Endothelial cell of umbilical vein (primary cell): ENCODE results near the gene ZNF182.

Experiments
- CTCF ChIP-seq, 2 donors: IDR thresholded peaks; 1 replicate in 1 of 2; 2 replicates in 1 of 2; pipeline ENCODE4 v1.5.1; 2011; ENCODE audit warnings: low read length in 2 of 2, mild to moderate bottlenecking in 2 of 2, moderate library complexity in 2 of 2, control low read depth in 1 of 2, inconsistent platforms in 1 of 2, low read depth in 1 of 2; ENCODE audit not compliant: insufficient read depth in 1 of 2; ENCODE audit errors: extremely low read depth in 1 of 2
- EZH2 ChIP-seq: IDR thresholded peaks from 2 replicates; pipeline ENCODE4 v1.6.1; 2012; ENCODE audit warnings: borderline replicate concordance, low read depth, mild to moderate bottlenecking, moderate library complexity, low read length, inconsistent platforms; ENCODE audit not compliant: severe bottlenecking
- GATA2 ChIP-seq: IDR thresholded peaks from 2 replicates; pipeline ENCODE4 v1.7.0; 2011; ENCODE audit warnings: low read depth, mild to moderate bottlenecking, moderate library complexity, mixed read lengths, low read length; ENCODE audit not compliant: insufficient read length, insufficient read depth
- JUN ChIP-seq: IDR thresholded peaks from 2 replicates; pipeline ENCODE4 v1.6.1; 2011; ENCODE audit warnings: borderline replicate concordance, low read depth; ENCODE audit not compliant: insufficient read length, insufficient read depth
- MAX ChIP-seq: IDR thresholded peaks from 2 replicates; pipeline ENCODE4 v1.6.1; 2011; ENCODE audit not compliant: insufficient read depth, insufficient read length
- MYC ChIP-seq: IDR thresholded peaks from one replicate; pipeline ENCODE4 v1.6.1; 2011; ENCODE audit warnings: mild to moderate bottlenecking, low read depth, low read length
- POLR2A ChIP-seq: IDR thresholded peaks from 2 replicates; pipeline ENCODE4 v1.6.1; 2012; ENCODE audit warnings: low read depth, mild to moderate bottlenecking, control low read depth, low read length
- POLR2AphosphoS5 ChIP-seq: IDR thresholded peaks from 2 replicates; pipeline ENCODE4 v1.6.1; 2012; ENCODE audit warnings: low read depth, mild to moderate bottlenecking, control low read depth, low read length, moderate library complexity; ENCODE audit not compliant: insufficient read depth

- TF ChIP-seq POLR2A (no peak), CTCF (IDR thresholded peaks at IDR 0.05; ENCODE audit: extremely low read depth in 1 of 2, insufficient read depth in 1 of 2, low read depth in 1 of 2, low read length in 2 of 2) (no peak), MYC (no peak), POLR2AphosphoS5 (no peak), EZH2 (no peak), MAX (no peak), JUN (no peak), GATA2 (no peak)
Measured at GRCh38 chrX:47927212-47927611, 76.6 kb downstream of the ZNF182 start.
